Measurements from ENCODE around the gene RAB5A. TPM values are rescaled to one million over a fixed set of nuclear protein-coding genes. Genes with fewer than 3 reads are reported as not detected.
"Not testable (repeated sequence)": the region's sequence is repeated elsewhere in the genome, so short reads cannot be mapped to it uniquely, and the experiment has no call there.

RAB5A gene
- total RNA-seq, 1 donor from 2014 or later = 46.0 TPM

DNA sequence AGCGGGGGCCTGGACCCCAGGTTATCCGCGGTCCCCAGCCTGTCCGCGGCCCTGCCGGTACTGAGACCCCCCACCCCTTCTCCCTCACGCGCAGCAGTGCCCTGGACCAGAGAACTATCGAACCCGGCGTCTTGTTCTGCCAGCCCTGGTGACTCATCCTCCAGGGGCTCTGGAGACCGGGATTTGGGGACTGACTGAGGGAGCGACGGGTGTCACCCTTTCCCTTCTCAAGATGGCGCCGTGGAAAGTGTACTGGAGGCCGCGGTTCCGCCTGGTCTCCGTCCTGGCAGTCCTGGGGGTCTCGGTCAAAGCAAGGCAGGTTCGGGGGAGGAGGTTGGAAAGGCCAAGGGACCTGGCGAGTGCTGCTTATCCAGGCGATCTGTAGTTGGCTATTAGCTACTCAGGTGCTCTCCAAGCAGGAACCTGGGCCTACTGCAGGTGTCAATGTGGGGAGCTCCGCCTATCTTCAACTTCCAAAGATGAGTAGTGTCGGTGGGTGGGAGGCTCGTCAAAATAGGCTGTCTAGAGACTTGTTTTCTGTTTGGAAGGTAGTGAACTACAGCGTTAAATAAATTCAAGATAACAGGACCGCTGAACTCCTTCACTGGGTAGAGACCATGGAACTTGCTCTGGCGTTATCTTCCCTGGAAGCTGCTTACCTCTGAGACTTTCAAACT, 790 bp downstream of the RAB5A start:
- H3K4me3 ChIP-seq (ENCODE audit: low read depth, low read length) = peak overlapping the region; percentile 82
- DNase-seq (ENCODE audit: low read depth) = no peak
- TF ChIP-seq, protein P1, sequence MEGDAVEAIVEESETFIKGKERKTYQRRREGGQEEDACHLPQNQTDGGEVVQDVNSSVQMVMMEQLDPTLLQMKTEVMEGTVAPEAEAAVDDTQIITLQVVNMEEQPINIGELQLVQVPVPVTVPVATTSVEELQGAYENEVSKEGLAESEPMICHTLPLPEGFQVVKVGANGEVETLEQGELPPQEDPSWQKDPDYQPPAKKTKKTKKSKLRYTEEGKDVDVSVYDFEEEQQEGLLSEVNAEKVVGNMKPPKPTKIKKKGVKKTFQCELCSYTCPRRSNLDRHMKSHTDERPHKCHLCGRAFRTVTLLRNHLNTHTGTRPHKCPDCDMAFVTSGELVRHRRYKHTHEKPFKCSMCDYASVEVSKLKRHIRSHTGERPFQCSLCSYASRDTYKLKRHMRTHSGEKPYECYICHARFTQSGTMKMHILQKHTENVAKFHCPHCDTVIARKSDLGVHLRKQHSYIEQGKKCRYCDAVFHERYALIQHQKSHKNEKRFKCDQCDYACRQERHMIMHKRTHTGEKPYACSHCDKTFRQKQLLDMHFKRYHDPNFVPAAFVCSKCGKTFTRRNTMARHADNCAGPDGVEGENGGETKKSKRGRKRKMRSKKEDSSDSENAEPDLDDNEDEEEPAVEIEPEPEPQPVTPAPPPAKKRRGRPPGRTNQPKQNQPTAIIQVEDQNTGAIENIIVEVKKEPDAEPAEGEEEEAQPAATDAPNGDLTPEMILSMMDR (conservative IDR thresholded peaks at IDR 0.05; ENCODE audit: low read depth, low read length) = no peak

DNA sequence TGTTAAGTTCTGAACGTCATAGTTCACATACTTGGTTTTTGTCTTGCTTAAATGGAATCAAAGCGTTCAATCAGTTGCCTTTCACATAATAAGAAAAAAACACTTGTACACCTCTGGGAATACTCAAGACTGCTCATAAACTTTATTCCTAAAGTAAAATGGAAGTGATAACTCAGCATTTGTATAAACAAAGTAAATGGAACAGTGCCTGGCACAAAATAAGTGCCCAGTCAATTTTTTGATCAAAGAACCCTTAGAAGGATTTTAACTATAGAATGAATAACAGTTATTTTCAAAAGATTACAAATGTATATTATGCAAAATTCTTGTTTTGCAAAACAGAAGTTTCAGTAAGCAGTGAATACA, 1.3 kb downstream of the RAB5A start:
- DNase-seq (ENCODE audit: low read depth) = no peak
- H3K4me3 ChIP-seq (ENCODE audit: low read depth, low read length) = peak overlapping the region; percentile 82
- TF ChIP-seq, protein P1 (conservative IDR thresholded peaks at IDR 0.05; ENCODE audit: low read depth, low read length) = no peak

DNA sequence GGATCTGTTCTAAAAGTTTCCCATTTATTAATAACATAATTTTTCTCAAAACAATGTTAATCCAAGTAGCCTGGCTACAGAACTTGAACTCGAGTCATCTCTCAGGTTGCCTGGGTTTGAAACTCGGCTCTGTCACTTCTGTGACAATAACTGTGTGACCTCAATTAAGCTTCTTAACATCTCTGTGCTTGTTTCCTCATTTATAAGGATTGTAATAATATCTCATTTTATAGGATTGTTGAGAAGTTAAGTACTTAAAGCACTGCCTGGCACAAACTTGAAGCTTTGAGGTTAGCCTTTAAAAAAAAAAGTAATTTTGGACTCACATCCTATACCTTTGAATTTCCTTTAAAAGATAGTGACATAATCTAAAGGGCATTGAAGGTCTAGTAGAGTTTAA, 3.4 kb downstream of the RAB5A start:
- DNase-seq (ENCODE audit: low read depth) = no peak
- no peak overlapping the region for H3K4me3 ChIP-seq (ENCODE audit: low read depth, low read length)
- TF ChIP-seq, protein P1 (conservative IDR thresholded peaks at IDR 0.05; ENCODE audit: low read depth, low read length) = no peak

DNA sequence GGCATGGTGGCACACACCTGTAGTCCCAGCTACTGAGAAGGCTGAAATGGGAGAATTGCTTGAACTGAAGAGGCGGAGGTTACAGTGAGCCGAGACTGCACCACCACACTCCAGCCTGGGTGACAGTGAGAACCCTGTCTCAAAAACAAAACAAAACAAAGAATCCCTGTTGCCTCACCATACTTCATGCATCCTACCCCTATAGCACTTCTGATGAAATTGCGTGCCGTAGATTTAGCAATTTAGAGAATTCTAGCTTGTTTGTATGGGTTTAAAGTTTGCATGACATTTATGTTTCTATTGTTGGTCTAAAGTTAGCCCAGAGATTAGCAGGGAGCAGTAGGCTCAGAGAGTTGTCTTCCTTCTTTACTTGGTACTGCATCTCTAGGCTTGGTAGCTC, 7.8 kb downstream of the RAB5A start:
- TF ChIP-seq, protein P1 (conservative IDR thresholded peaks at IDR 0.05; ENCODE audit: low read depth, low read length) = no peak
- no peak overlapping the region for H3K4me3 ChIP-seq (ENCODE audit: low read depth, low read length)
- no peak for DNase-seq (ENCODE audit: low read depth)

DNA sequence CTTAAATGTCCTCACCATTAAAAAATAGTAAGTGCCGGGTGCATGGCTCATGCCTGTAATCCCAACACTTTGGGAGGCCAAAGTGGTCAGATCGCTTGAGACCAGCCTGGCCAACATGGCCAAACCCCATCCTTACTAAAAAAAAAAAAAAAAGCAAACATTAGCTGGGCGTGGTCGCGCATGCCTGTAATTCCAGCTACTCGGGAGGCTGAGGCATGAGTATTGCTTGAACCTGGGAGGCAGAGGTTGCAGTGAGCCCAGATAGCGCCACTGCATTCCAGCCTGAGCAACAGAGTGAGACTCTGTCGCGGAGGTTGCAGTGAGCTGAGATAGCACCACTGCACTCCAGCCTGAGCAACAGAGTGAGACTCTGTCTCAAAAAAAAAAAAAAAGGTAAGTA, 10.5 kb downstream of the RAB5A start:
- H3K4me3 ChIP-seq (ENCODE audit: low read depth, low read length); DNase-seq (ENCODE audit: low read depth): not testable (repeated sequence)

DNA sequence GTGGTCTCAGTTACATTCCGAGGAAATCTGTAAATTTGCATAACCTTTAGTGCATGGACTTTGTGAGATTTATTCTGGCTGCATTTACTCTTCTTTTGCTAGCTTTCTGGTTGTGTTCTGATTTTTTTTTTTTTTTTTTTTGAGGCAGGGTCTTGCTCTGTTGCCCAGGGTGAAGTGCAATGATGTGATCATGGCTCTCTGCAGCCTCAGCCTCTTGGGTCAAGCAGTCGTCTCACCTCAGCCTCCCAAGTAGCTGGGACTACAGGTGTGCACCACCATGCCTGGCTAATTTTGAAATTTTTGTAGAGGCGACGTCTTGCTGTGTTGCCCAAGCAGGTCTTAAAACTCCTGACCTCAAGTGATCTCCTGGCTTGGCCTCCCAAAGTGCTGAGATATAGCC, 12.6 kb downstream of the RAB5A start:
- TF ChIP-seq, protein P1 (conservative IDR thresholded peaks at IDR 0.05; ENCODE audit: low read depth, low read length) = no peak
- no peak for DNase-seq (ENCODE audit: low read depth)
- no peak overlapping the region for H3K4me3 ChIP-seq (ENCODE audit: low read depth, low read length)

DNA sequence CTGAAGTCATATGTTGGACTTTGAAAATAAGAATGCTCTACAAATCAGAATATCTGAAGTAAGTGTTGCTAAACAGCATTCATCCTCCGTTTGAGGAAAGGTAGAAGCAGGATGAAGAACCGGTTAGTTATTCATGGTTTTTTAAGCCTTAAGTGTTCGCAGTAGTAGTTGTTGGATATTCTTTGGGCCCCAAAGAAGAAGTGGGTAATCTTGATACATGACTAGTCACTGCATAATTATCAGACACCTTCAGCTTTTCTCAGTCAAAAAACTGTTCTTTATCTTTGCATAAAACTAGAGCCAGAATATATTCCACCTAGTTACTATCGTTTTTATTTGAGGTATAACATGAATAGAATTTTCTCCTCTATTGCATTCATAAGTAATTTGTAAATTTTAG, 13.8 kb downstream of the RAB5A start:
- H3K4me3 ChIP-seq (ENCODE audit: low read depth, low read length) = no peak overlapping the region
- DNase-seq (ENCODE audit: low read depth) = no peak
- TF ChIP-seq, protein P1 (conservative IDR thresholded peaks at IDR 0.05; ENCODE audit: low read depth, low read length) = no peak

Data from epithelial cell of proximal tubule (primary cell).